Motor neuron (in vitro differentiated cells): ENCODE results near the gene HES5. TPM values are rescaled to one million over a fixed set of nuclear protein-coding genes. Genes with fewer than 3 reads are reported as not detected.

ENCODE experiments used
- ATAC-seq, 8 experiments: fragments of 200-7000 bp; cut with Tn5 transposase; replicated peaks in 6 of 8; 2 replicates each; pipeline ENCODE4 v1.8.0; 2021; ENCODE audit warnings: mild to moderate bottlenecking in 8 of 8, moderate library complexity in 8 of 8
- H3K27ac ChIP-seq, 2 donors: fragments of 250-450 bp; sonication (Bioruptor Pico); 2 replicates each; pipeline ENCODE4 v1.9.0; 2021; ENCODE audit warnings: antibody characterized with exemption in 2 of 2, mild to moderate bottlenecking in 2 of 2, moderate library complexity in 1 of 2
- H3K4me1 ChIP-seq, 2 donors: fragments of 250-450 bp; sonication (Bioruptor Pico); replicated peaks in 1 of 2; 2 replicates each; pipeline ENCODE4 v1.6.1; 2021; ENCODE audit warnings: antibody characterized with exemption in 2 of 2, mild to moderate bottlenecking in 2 of 2, moderate library complexity in 1 of 2
- H3K4me3 ChIP-seq, 5 donors: fragments of 250-450 bp; sonication (Bioruptor Pico); 2 replicates each; pipeline ENCODE4 v1.9.0; 2021; ENCODE audit warnings: antibody characterized with exemption in 5 of 5, mild to moderate bottlenecking in 5 of 5, moderate library complexity in 4 of 5
- WGBS, 10 experiments: fragments of 450-650 bp; shearing (Covaris generic); methylation state at CpG; one replicate each; pipeline ENCODE4 v1.0.0; 2022; 5-methylcytosine and 5-hydroxymethylcytosine counted together
- in situ Hi-C, 9 experiments: fragments of 400-800 bp; cut with MboI; loops; one replicate each; pipeline ENCODE4 v1.15.0; 2021; ENCODE audit warnings: low sequenced_read_pairs in 9 of 9, low pct_unique_long_range_greater_than_20kb in 2 of 9; ENCODE audit not compliant: unreplicated experiment in 9 of 9
- total RNA-seq, 8 experiments: library from RNA; unstranded; fragments of 300-600 nt; gene quantifications; 2 replicates each; pipeline versions ENCODE4 v1.2.3 to v1.2.4, GENCODE V29; 2022

HES5 gene
- total RNA-seq, 8 experiments from 2014 or later: 0.71 to 238 (median 36.3) TPM; not detected in 2

DNA sequence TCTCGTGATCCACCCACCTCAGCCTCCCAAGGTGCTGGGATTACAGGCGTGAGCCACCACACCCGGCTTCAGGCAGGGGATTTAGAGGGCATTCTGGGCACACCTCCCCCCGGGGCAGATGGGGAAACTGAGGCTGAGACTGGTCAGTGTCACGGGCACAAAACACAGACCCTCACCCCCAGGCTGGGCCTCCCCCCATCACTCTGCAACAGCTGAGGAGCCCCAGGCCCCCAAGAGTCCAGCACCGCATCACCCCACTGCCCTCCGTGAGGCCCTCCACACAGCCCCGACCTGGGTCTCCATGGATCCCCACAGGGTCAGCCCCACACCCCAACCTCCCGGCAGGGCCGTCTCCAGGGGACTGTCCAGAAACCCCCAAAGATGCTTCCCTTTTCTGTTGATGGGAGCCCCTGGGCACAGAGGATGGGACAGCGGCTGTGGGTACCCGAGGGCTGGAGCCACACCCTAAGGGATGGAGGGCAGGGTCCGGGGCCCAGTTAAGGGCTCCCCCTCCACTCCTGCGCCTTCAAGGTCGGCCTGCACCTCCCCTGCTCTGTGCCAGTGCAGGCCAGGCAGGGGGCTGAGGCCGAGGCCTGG lies 37.1 kb upstream of the HES5 start:
- no peak overlapping the region for H3K27ac ChIP-seq
- H3K4me3 ChIP-seq: no peak overlapping the region
- in situ Hi-C loops: loop anchor here in 1 of 9 experiments (25.0 kb wide), 1 partner anchor 870 kb away; no protein-coding TSS in a partner anchor
- ATAC-seq: peak in 1 of 8 experiments; percentile 9
- WGBS, 10 experiments: 60 to 100% (median 90%) methylated on average over 1 to 4 of the region's 16 CpGs; no CpG with 5 or more reads in 5 of the 10 experiments
- H3K4me1 ChIP-seq: peaks cover 14% of the 10 kb centered on the region in 2 donors

DNA sequence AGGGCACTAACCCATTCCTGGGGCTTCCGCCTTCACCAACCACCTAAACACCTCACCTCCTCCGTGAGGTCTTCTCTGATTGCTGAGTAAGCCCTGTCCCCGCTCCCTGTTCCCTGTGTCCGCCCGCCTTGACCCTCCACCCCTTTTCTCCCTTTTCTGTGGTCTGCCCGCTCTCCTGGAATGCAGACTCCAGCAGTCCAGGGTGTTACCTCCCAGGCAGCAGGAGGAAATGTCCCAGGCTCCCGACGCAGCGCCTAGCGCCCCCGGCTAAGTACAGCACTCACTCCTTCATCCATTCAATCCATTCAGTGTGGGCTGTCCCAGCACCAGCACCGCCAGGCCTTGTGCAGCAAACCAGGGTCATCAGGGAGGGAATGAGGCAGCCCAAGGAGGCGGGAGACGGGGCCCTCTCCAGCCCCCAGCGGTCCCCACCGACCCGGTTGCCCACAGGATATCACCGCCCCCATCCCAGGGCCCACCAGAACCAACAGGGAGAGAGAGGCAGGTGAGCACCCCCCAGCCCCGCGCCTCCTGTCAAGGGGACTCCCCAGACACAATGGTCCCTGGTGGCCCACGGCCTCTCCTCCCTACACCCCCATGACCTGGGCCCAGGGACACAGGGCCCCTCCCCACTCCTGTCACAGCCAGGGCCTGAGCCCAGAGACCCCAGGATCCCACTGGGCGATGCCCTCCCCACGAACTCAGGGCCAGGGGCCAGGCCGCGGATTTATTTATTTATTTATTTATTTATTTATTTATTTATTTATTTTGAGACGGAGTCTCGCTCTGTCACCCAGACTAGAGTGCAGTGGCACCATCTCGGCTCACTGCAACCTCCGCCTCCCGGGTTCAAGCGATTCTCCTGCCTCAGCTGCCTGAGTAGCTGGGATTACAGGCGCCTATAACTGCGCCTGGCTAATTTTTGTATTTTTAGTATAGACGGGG lies 36.3 kb upstream of the HES5 start:
- 0 to 100% (median 85%) methylated on average over 1 to 15 of the region's 34 CpGs; no CpG with 5 or more reads in 1 of the 10 experiments for WGBS, 10 experiments
- in situ Hi-C loops: loop anchor here in 1 of 9 experiments (25.0 kb wide), 1 partner anchor 871 kb away; no protein-coding TSS in a partner anchor
- no peak overlapping the region for H3K4me3 ChIP-seq
- H3K4me1 ChIP-seq: peaks cover 14% of the 10 kb centered on the region in 2 donors
- ATAC-seq: peak in 6 of 8 experiments; percentile 10 to 91 (median 42)
- H3K27ac ChIP-seq: no peak overlapping the region

DNA sequence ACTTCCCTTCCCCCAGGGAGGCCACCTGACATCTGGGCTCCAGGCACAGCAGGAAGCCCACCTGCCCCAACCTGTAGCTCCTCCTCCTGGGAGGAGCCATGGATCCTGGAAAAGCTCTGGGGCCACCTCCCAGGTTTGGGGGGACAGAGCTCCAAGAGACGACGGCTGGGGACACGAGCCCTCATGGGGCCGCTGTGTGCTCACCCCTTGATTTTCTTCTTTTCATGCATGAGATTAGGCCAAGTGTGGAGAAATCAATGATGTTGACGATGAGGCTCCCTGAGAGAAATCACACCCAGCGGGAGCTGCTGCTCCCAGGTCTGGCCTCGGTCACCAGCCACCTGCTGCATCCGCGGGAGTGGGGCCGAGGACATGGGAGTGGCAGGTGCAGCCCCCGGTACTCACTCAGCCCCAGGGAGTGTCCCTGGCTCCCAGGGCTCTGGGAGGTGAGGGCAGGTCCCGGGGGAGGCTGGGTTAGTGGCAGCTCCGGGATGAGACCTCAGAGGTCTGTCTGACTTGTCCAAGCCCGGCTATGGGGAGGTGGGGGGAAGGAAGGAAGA lies 34.8 kb upstream of the HES5 start:
- Histone ChIP-seq H3K4me3 (no peak overlapping the region), H3K27ac (peak overlapping the region in 1 of 2 donors; percentile 35), H3K4me1 (peaks cover 14% of the 10 kb centered on the region in 2 donors)
- peak in 1 of 8 experiments; percentile 15 for ATAC-seq
- 60 to 100% (median 76%) methylated on average over 1 to 9 of the region's 14 CpGs; no CpG with 5 or more reads in 5 of the 10 experiments for whole genome bisulfite sequencing, 10 experiments
- in situ Hi-C loops: loop anchor here in 1 of 9 experiments (25.0 kb wide), 1 partner anchor 872 kb away; no protein-coding TSS in a partner anchor

- no peak for ATAC-seq
- no peak overlapping the region for H3K4me3 ChIP-seq
- H3K27ac ChIP-seq: no peak overlapping the region
- H3K4me1 ChIP-seq: peaks cover 14% of the 10 kb centered on the region in 2 donors
- 54 to 97% (median 83%) methylated on average over 3 to 8 of the region's 20 CpGs; no CpG with 5 or more reads in 5 of the 10 experiments for WGBS, 10 experiments
- in situ Hi-C loops: loop anchor here in 1 of 9 experiments (25.0 kb wide), 1 partner anchor 873 kb away; no protein-coding TSS in a partner anchor
Measured at GRCh38 chr1:2564006-2564814, 34.1 kb upstream of the HES5 start.

- WGBS, 10 experiments: 84 to 89% methylated on average over 7 to 8 of the region's 18 CpGs; no CpG with 5 or more reads in 8 of the 10 experiments
- no peak overlapping the region for H3K4me3 ChIP-seq
- peak in 3 of 8 experiments; percentile 12 to 15 (median 13) for ATAC-seq
- no peak overlapping the region for H3K27ac ChIP-seq
- peaks cover 11 to 14% of the 10 kb centered on the region in 2 donors for H3K4me1 ChIP-seq
- in situ Hi-C loops: loop anchor here in 1 of 9 experiments (25.0 kb wide), 1 partner anchor 874 kb away; no protein-coding TSS in a partner anchor
Measured at GRCh38 chr1:2563205-2563604, 33.1 kb upstream of the HES5 start.

GRCh38 chr1:2561898-2562895 lies 32.1 kb upstream of the HES5 start:
- WGBS, 10 experiments: 80 to 95% (median 86%) methylated on average over 5 to 10 of the region's 24 CpGs; no CpG with 5 or more reads in 6 of the 10 experiments
- no peak overlapping the region for H3K4me3 ChIP-seq
- peaks cover 11 to 14% of the 10 kb centered on the region in 2 donors for H3K4me1 ChIP-seq
- ATAC-seq: peak in 1 of 8 experiments; percentile 4
- no peak overlapping the region for H3K27ac ChIP-seq
- in situ Hi-C loops: loop anchor here in 1 of 9 experiments (25.0 kb wide), 1 partner anchor 875 kb away; no protein-coding TSS in a partner anchor

DNA sequence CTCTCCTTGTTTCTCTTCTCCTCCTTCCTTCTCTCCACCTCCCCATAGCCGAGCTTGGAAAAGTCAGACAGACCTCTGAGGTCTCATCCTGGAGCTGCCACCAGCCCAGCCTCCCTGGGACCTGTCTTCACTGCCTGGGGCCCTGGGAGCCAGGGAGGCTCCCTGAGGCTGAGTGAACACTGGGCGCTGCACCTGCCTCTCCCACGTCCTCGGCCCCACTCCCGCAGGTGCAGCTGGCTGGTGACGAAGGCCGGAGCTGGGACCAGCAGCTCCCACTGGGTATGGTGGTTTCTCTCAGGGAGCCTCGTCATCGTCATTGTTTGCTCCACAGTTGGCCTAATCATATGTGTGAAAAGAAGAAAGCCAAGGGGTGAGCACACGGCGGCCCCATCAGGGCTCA lies 31.4 kb upstream of the HES5 start:
- Histone ChIP-seq H3K4me1 (peaks cover 14 to 22% of the 10 kb centered on the region in 2 donors), H3K27ac (no peak overlapping the region), H3K4me3 (no peak overlapping the region)
- in situ Hi-C loops: loop anchor here in 1 of 9 experiments (25.0 kb wide), 1 partner anchor 876 kb away; no protein-coding TSS in a partner anchor
- WGBS, 10 experiments: 71 to 90% (median 87%) methylated on average over 1 to 4 of the region's 11 CpGs; no CpG with 5 or more reads in 4 of the 10 experiments
- ATAC-seq: no peak

DNA sequence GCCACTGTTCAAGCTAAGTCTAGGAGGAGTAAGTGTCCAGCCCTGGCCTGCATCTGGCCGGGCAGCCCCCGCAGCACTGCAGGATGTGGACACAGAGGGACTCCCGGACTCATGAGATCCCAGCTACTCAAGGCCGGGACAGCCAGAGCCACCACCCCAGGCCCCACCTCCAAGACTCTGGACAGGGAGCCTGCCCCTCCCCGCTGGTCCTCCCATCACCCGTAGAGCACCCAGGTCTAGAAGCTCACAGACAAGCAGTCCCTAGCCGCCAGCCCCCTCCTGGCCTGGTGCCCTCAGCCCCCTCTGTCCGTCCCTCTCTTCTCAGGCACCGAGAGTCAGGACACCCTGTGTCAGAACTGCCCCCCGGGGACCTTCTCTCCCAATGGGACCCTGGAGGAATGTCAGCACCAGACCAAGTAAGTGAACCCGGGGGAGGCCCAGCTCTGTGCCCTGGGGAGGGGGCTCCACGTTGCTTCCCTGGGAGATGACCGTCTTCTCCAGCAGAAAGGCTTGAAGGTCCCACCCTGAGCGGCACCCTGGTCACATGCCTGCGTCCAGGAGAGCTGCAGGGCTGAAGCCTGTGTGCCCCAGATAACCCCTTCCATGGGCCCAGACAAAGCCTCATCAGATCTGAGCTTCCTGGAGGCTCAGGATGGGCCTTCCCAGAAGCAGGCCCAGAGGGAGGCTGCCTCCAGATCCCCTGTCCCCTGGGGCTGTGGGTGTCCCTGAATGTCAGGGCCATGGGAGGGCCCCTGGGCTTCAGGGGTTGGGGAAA lies 30.4 kb upstream of the HES5 start:
- Histone ChIP-seq H3K4me1 (peaks cover 24 to 31% of the 10 kb centered on the region in 2 donors), H3K4me3 (no peak overlapping the region), H3K27ac (no peak overlapping the region)
- in situ Hi-C loops: loop anchor here in 1 of 9 experiments (25.0 kb wide), 1 partner anchor 877 kb away; no protein-coding TSS in a partner anchor
- WGBS, 10 experiments: 80 to 94% (median 80%) methylated on average over 2 to 7 of the region's 15 CpGs; no CpG with 5 or more reads in 7 of the 10 experiments
- ATAC-seq: no peak

DNA sequence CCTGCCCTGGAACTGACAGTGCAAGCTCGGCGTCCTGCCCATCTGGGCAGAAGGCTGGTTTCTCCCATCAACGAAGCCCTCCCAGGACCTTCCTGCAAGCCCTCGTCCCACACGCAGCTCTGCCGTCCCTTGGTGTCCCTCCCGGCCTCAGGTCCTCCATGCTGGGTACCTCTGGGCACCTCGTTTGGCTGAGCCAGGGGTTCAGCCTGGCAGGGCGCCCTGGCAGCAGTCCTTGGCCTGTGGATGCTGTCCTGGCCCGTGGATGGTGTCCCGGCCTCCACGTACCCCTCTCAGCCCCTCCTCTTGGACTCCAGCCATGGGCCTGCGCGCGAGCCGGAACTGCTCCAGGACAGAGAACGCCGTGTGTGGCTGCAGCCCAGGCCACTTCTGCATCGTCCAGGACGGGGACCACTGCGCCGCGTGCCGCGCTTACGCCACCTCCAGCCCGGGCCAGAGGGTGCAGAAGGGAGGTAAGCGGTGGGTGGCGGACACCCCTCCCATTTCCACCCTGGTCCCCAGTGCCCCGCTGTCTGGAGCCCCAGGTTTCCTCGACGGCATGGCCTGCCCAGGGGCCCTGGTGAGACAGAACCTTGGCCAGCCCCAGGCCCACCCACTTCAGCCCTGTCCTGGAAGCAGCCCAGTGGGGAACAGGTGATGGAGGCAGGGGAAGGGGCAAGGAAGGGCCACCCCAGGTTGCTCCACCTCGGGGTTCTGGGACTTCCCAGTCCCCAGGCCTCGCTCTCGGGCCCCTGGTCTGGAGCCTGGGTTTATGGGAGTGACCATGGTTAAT lies 29.6 kb upstream of the HES5 start:
- in situ Hi-C loops: loop anchor here in 1 of 9 experiments (25.0 kb wide), 1 partner anchor 878 kb away; no protein-coding TSS in a partner anchor
- 30 to 95% (median 76%) methylated on average over 2 to 12 of the region's 35 CpGs; no CpG with 5 or more reads in 5 of the 10 experiments for WGBS, 10 experiments
- no peak overlapping the region for H3K27ac ChIP-seq
- H3K4me1 ChIP-seq: peaks cover 25 to 30% of the 10 kb centered on the region in 2 donors
- ATAC-seq: no peak
- H3K4me3 ChIP-seq: no peak overlapping the region

DNA sequence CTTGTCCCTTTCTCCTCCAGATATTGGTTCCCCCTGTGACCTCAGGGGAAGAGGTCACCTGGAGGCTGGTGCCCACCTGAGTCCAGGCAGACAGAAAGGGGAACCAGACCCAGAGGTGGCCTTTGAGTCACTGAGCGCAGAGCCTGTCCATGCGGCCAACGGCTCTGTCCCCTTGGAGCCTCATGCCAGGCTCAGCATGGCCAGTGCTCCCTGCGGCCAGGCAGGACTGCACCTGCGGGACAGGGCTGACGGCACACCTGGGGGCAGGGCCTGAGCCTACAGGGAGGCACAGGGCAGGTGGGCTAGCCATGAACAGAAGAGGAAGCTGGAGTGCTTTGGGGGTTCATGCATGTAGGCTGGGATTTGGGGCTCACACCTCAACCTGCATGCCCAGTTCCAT lies 28.8 kb upstream of the HES5 start:
- Histone ChIP-seq H3K4me1 (peaks cover 30% of the 10 kb centered on the region in 2 donors), H3K4me3 (no peak overlapping the region), H3K27ac (no peak overlapping the region)
- no peak for ATAC-seq
- in situ Hi-C loops: loop anchor here in 1 of 9 experiments (25.0 kb wide), 1 partner anchor 878 kb away; no protein-coding TSS in a partner anchor
- 92 to 100% (median 100%) methylated on average over 1 to 3 of the region's 6 CpGs; no CpG with 5 or more reads in 5 of the 10 experiments for WGBS, 10 experiments
